Stimulated activated naive B cell treated with anti-CD40 and anti-IgM and Interleukin-4, amounts not matched to agents 10 μg/mL and 1 μg/mL and 100 μg/mL, for 72 hours (primary cell): ENCODE data around the gene TDRD9.
"Not testable (repeated sequence)": the region's sequence is repeated elsewhere in the genome, so short reads cannot be mapped to it uniquely, and the experiment has no call there.

ENCODE experiments used
- ATAC-seq, 2 donors: fragments of 150-1000 bp; cut with Tn5 transposase; replicated peaks; 2 replicates each; pipeline ENCODE4 v1.10.0; 2021; ENCODE audit warnings: moderate library complexity in 1 of 2
- DNase-seq: peaks from one replicate; pipeline ENCODE4 v3.0.0; 2021
- H3K27ac Mint-ChIP-seq: one replicate; pipeline ENCODE4 v1.8.0; 2022; ENCODE audit warnings: mild to moderate bottlenecking, mixed read lengths
- H3K27me3 Mint-ChIP-seq, 2 donors: one replicate each; pipeline ENCODE4 v1.8.0; 2022; ENCODE audit warnings: mixed read lengths in 2 of 2
- H3K36me3 Mint-ChIP-seq, 2 donors: one replicate each; pipeline ENCODE4 v1.8.0; 2022; ENCODE audit warnings: mixed read lengths in 2 of 2, mild to moderate bottlenecking in 1 of 2
- H3K4me1 Mint-ChIP-seq, 2 donors: one replicate each; pipeline ENCODE4 v1.8.0; 2022; ENCODE audit warnings: mixed read lengths in 2 of 2, mild to moderate bottlenecking in 1 of 2
- H3K4me3 Mint-ChIP-seq, 2 donors: one replicate each; pipeline ENCODE4 v1.8.0; 2022; ENCODE audit warnings: mild to moderate bottlenecking in 2 of 2, mixed read lengths in 2 of 2, moderate library complexity in 1 of 2
- H3K9me3 Mint-ChIP-seq, 2 donors: one replicate each; pipeline ENCODE4 v1.8.0; 2022; ENCODE audit warnings: mixed read lengths in 2 of 2, mild to moderate bottlenecking in 1 of 2

TDRD9 gene

DNA sequence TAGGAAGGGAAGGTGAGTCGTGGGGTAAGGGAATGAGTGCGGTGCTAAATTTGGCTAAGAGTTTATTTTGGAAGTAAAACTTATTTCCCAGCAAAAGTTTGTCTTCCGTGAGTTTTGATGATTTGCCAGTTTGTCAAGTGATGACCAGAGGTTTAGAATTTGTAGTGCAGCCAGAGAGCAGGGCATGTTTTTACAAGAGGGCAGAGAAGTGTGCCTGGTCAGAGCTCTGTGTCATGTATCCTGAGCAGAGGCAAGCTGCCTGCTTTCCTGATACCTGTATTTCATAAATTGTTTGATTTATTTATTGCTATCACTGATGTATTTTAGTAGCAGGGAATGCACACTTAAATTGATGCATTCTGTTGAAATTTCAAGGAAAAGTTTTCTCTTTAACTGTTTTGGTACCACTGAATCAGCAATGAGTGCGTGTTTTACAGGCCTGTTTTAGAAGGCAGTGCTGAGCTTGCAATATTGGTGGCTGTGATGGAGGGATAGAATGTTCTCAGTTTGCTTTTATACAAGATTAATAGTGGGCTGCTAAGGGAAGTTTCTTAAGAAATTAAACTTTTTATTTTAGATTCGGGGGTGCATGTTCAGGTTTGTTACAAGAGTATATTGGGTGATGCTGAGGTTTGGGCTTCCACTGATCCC, 33.8 kb downstream of the TDRD9 start:
- no peak for DNase-seq
- H3K27ac Mint-ChIP-seq = no peak overlapping the region

DNA sequence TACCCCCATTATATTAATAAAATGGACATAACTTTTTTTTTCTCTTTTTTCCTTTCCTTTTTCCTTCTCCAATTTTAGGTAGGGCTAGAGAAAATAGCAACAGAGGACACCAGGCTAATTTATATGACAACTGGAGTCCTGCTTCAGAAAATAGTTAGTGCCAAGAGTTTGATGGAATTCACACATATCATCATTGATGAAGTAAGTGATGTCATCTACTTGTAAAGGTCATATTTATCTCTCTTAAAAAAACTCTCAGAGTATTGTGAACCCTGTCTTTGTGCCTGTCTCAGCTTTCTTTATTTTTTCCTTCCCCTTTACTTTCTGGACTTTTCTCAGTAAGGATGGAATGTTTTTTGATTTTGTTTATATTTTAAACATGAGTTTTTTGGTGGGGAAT, 38.4 kb downstream of the TDRD9 start:
- Mint-ChIP-seq H3K27ac (no peak overlapping the region), H3K9me3 (no peaks in the 10 kb centered on the region), H3K27me3 (peaks cover 13 to 27% of the 10 kb centered on the region in 2 donors), H3K4me3 (no peak overlapping the region), H3K36me3 (no peaks in the 10 kb centered on the region), H3K4me1 (no peaks in the 10 kb centered on the region)
- ATAC-seq = no peak
- no peak for DNase-seq

More for the DNA sequence above, 33.8 kb downstream of the TDRD9 start:
- H3K4me3 Mint-ChIP-seq = no peak overlapping the region
- no peak for ATAC-seq
- no peaks in the 10 kb centered on the region for H3K36me3 Mint-ChIP-seq
- H3K27me3 Mint-ChIP-seq = peaks cover 9 to 22% of the 10 kb centered on the region in 2 donors
- no peaks in the 10 kb centered on the region for H3K9me3 Mint-ChIP-seq
- H3K4me1 Mint-ChIP-seq = peaks cover 0 to 2% of the 10 kb centered on the region in 2 donors

DNA sequence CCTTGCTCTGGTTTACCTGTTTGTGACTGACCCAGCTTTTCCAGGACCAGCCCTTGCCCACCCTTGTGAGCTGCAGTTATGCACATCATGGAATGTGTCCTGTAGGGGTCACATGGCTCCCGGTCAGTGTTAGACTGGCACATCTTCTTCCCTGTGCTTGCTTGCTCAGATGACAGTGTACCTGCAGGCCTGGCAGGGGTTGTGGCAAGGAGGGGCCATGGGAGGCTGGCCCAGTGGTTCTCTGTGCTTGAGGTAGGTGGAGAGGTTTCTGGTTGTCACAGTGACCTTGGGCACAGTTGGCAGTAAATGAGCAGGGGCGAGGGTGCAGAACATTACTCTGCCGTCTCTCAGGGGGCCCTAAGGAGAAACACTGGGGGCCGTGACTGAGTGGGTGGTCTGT, 41.7 kb downstream of the TDRD9 start:
- H3K27ac Mint-ChIP-seq = no peak overlapping the region
- ATAC-seq (no peak), DNase-seq (no peak)
- peaks cover 11 to 14% of the 10 kb centered on the region in 2 donors for H3K27me3 Mint-ChIP-seq
- no peak overlapping the region for H3K4me3 Mint-ChIP-seq
- H3K4me1 Mint-ChIP-seq = no peaks in the 10 kb centered on the region
- H3K9me3 Mint-ChIP-seq = no peaks in the 10 kb centered on the region
- no peaks in the 10 kb centered on the region for H3K36me3 Mint-ChIP-seq

GRCh38 chr14:103973354-103973753, 45.1 kb downstream of the TDRD9 start:
- ATAC-seq = no peak
- H3K27ac Mint-ChIP-seq = no peak overlapping the region
- no peaks in the 10 kb centered on the region for H3K9me3 Mint-ChIP-seq
- no peak overlapping the region for H3K4me3 Mint-ChIP-seq
- H3K27me3 Mint-ChIP-seq = peaks cover 19 to 25% of the 10 kb centered on the region in 2 donors
- H3K36me3 Mint-ChIP-seq = no peaks in the 10 kb centered on the region
- no peaks in the 10 kb centered on the region for H3K4me1 Mint-ChIP-seq
- DNase-seq = no peak

- H3K4me1 Mint-ChIP-seq = no peaks in the 10 kb centered on the region
- DNase-seq (no peak), ATAC-seq (no peak)
- no peak overlapping the region for H3K27ac Mint-ChIP-seq
- H3K27me3 Mint-ChIP-seq = peaks cover 19 to 22% of the 10 kb centered on the region in 2 donors
- no peaks in the 10 kb centered on the region for H3K9me3 Mint-ChIP-seq
- no peak overlapping the region for H3K4me3 Mint-ChIP-seq
- H3K36me3 Mint-ChIP-seq = no peaks in the 10 kb centered on the region
These were observed 46.3 kb downstream of the TDRD9 start for GRCh38 chr14:103974575-103974974.

DNA sequence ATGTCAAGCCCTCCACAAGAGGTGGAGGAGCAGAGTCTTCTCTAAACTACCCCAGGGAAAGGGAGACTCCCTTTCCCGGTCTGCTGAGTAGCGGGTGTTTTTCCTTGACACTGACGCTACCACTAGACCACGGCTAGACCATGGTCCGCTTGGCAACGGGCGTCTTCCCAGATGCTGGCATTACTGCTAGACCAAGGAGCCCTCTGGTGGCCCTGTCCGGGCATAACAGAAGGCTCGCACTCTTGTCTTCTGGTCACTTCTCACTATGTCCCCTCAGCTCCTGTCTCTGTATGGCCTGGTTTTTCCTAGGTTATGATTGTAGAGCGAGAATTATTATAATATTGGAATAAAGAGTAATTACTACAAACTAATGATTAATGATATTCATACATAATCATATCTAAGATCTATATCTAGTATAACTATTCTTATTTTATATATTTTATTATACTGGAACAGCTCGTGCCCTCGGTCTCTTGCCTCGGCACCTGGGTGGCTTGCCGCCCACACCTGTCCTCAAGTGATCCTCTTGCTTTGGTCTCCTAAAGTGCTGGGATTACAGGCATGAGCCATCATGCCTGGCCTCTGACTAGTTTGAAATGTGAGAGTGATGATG, 52.5 kb downstream of the TDRD9 start:
- H3K27me3 Mint-ChIP-seq = peaks cover 11 to 35% of the 10 kb centered on the region in 2 donors
- peak; percentile 8 for DNase-seq
- H3K36me3 Mint-ChIP-seq, H3K27ac Mint-ChIP-seq, H3K4me3 Mint-ChIP-seq, ATAC-seq, H3K4me1 Mint-ChIP-seq: not testable (repeated sequence)
- peaks cover 14 to 19% of the 10 kb centered on the region in 2 donors for H3K9me3 Mint-ChIP-seq

GRCh38 chr14:103984196-103984595, 55.9 kb downstream of the TDRD9 start:
- ATAC-seq = no peak
- Mint-ChIP-seq H3K4me1 (no peaks in the 10 kb centered on the region), H3K36me3 (peaks cover 4% of the 10 kb centered on the region in 2 donors), H3K27ac (no peak overlapping the region), H3K27me3 (peaks cover 15 to 35% of the 10 kb centered on the region in 2 donors), H3K9me3 (peaks cover 26 to 30% of the 10 kb centered on the region in 2 donors), H3K4me3 (no peak overlapping the region)
- no peak for DNase-seq

DNA sequence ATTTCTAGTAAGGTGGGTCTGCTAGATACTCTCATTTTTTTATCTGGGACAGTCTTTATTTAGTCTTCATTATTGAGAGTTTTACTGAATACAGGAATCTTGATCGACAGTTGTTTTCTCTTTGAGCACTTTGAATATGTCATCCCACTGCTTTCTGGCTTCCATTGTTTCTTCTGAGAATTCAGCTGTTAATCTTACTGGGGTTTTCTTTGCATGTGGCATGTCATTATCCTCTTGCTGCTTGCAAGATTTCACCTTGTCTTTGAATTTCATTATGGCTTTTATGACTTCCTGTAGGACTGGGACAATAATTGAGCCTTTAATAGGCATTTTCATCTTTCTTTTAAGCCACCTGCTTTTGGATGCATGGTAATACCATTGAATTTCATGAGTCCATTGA, 60.8 kb downstream of the TDRD9 start:
- Mint-ChIP-seq H3K36me3 (peaks cover 0 to 10% of the 10 kb centered on the region in 2 donors), H3K27me3 (peaks cover 35 to 37% of the 10 kb centered on the region in 2 donors), H3K4me1 (peaks cover 0 to 2% of the 10 kb centered on the region in 2 donors), H3K9me3 (peaks cover 31 to 33% of the 10 kb centered on the region in 2 donors), H3K27ac (no peak overlapping the region), H3K4me3 (no peak overlapping the region)
- no peak for ATAC-seq
- no peak for DNase-seq

DNA sequence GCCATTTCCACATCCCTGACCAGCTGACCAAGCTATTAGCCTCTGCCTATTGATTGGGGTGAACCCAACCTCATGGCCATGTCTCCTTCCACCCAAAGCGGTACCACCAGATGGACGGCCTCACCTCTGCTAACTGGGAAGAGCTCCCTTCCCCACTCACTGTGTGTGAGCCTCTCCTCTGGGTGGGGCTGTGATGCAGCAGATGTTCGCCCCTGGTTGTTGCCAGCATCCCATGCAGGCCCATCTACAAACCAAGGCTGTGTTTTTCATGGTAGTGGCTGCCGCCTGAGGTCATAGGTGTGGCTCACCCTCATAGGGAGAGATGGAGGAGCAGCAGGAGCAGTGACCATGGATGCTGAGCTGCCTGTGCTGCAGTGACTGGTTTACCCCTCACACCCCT, 61.7 kb downstream of the TDRD9 start:
- Mint-ChIP-seq H3K36me3 (peaks cover 0 to 10% of the 10 kb centered on the region in 2 donors), H3K9me3 (peaks cover 27 to 29% of the 10 kb centered on the region in 2 donors), H3K27me3 (peaks cover 34 to 37% of the 10 kb centered on the region in 2 donors), H3K27ac (no peak overlapping the region), H3K4me1 (peaks cover 0 to 2% of the 10 kb centered on the region in 2 donors), H3K4me3 (no peak overlapping the region)
- ATAC-seq (no peak), DNase-seq (no peak)

- Mint-ChIP-seq H3K4me1 (peaks cover 0 to 2% of the 10 kb centered on the region in 2 donors), H3K27me3 (peaks cover 10 to 28% of the 10 kb centered on the region in 2 donors), H3K27ac (no peak overlapping the region), H3K9me3 (peaks cover 3 to 7% of the 10 kb centered on the region in 2 donors), H3K4me3 (no peak overlapping the region), H3K36me3 (peaks cover 0 to 4% of the 10 kb centered on the region in 2 donors)
- DNase-seq = no peak
- no peak for ATAC-seq
These were observed 66.4 kb downstream of the TDRD9 start for GRCh38 chr14:103994535-103995184.

DNA sequence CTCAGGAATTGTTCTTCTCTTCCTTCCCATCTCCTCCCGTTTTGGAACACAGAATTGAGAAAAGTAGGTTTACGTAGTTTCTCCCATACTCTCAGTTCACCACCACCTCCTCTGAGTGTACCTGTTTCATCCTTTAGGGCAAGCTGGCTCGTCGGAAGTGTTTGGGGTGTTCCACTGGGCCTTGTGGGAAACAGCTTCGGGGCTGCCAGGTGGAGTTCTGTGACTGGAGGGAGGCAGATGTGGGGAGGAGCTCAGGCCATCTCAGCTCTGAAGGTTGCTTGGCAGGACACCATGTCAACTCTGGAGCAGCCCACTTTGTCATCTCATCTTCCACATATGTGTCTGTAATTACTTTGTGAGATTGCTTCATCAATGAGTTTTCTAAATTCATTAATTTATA, 67.6 kb downstream of the TDRD9 start:
- ATAC-seq = no peak
- Mint-ChIP-seq H3K36me3 (no peaks in the 10 kb centered on the region), H3K4me3 (no peak overlapping the region), H3K9me3 (no peaks in the 10 kb centered on the region), H3K27ac (no peak overlapping the region), H3K4me1 (peaks cover 0 to 2% of the 10 kb centered on the region in 2 donors), H3K27me3 (peaks cover 5 to 18% of the 10 kb centered on the region in 2 donors)
- DNase-seq = no peak

GRCh38 chr14:103997391-103997790, 69.1 kb downstream of the TDRD9 start:
- no peak for DNase-seq
- no peaks in the 10 kb centered on the region for H3K9me3 Mint-ChIP-seq
- peaks cover 0 to 2% of the 10 kb centered on the region in 2 donors for H3K4me1 Mint-ChIP-seq
- H3K27me3 Mint-ChIP-seq = peaks cover 5 to 11% of the 10 kb centered on the region in 2 donors
- H3K36me3 Mint-ChIP-seq = no peaks in the 10 kb centered on the region
- ATAC-seq = no peak
- no peak overlapping the region for H3K27ac Mint-ChIP-seq
- H3K4me3 Mint-ChIP-seq = no peak overlapping the region

- H3K4me1 Mint-ChIP-seq = peaks cover 0 to 2% of the 10 kb centered on the region in 2 donors
- DNase-seq (no peak), ATAC-seq (no peak)
- H3K9me3 Mint-ChIP-seq = no peaks in the 10 kb centered on the region
- H3K4me3 Mint-ChIP-seq = no peak overlapping the region
- no peaks in the 10 kb centered on the region for H3K36me3 Mint-ChIP-seq
- peaks cover 5 to 11% of the 10 kb centered on the region in 2 donors for H3K27me3 Mint-ChIP-seq
- no peak overlapping the region for H3K27ac Mint-ChIP-seq
These were observed 69.8 kb downstream of the TDRD9 start for GRCh38 chr14:103998027-103998426.

DNA sequence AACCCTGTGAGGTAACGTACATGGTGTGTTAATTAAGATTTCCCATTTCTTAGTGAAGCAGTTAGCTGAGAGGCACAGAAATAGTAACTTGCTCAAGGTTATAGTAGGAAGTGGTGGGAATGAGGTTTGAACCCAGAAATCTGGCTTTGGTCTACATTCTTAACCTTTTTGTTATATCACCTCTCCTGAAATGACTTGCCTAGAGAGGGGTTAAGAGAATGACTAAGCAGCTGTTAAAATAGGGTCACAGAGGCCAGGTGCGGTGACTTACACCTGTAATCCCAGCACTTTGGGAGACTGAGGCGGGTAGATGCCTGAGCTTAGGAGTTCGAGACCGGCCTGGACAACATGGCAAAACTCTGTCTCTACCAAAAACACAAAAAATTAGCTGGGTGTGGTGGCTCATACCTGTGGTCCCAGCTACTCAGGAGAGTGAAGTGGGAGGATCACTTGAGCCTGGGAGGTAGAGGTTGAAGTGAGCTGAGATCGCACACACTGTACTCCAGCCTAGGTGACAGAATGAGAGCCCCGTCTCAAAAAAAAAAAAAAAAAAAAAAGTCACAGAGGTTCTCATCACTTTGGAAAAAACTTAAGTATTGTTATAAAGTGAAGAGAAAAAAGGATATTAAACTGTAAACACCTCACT, 71.7 kb downstream of the TDRD9 start:
- no peak overlapping the region for H3K27ac Mint-ChIP-seq
- no peak overlapping the region for H3K4me3 Mint-ChIP-seq
- no peaks in the 10 kb centered on the region for H3K4me1 Mint-ChIP-seq
- ATAC-seq (no peak), DNase-seq (no peak)
- no peaks in the 10 kb centered on the region for H3K36me3 Mint-ChIP-seq
- H3K27me3 Mint-ChIP-seq = peaks cover 2 to 6% of the 10 kb centered on the region in 2 donors
- H3K9me3 Mint-ChIP-seq = no peaks in the 10 kb centered on the region
